Stimulated activated naive B cell treated with anti-CD40 and anti-IgM and Interleukin-4, amounts not matched to agents 10 μg/mL and 1 μg/mL and 100 μg/mL, for 72 hours (primary cell): Measurements from ENCODE around the gene ACSM3.
A peak's percentile ranks its signal among the peaks of the same experiment; 100 is the strongest.
"Not testable (repeated sequence)": the region's sequence is repeated elsewhere in the genome, so short reads cannot be mapped to it uniquely, and the experiment has no call there.

ENCODE experiments used
- ATAC-seq, 2 donors: fragments of 150-1000 bp; cut with Tn5 transposase; replicated peaks; 2 replicates each; pipeline ENCODE4 v1.10.0; 2021; ENCODE audit warnings: moderate library complexity in 1 of 2
- DNase-seq: peaks from one replicate; pipeline ENCODE4 v3.0.0; 2021
- H3K27ac Mint-ChIP-seq: one replicate; pipeline ENCODE4 v1.8.0; 2022; ENCODE audit warnings: mild to moderate bottlenecking, mixed read lengths
- H3K27me3 Mint-ChIP-seq, 2 donors: one replicate each; pipeline ENCODE4 v1.8.0; 2022; ENCODE audit warnings: mixed read lengths in 2 of 2
- H3K36me3 Mint-ChIP-seq, 2 donors: one replicate each; pipeline ENCODE4 v1.8.0; 2022; ENCODE audit warnings: mixed read lengths in 2 of 2, mild to moderate bottlenecking in 1 of 2
- H3K4me1 Mint-ChIP-seq, 2 donors: one replicate each; pipeline ENCODE4 v1.8.0; 2022; ENCODE audit warnings: mixed read lengths in 2 of 2, mild to moderate bottlenecking in 1 of 2
- H3K4me3 Mint-ChIP-seq, 2 donors: one replicate each; pipeline ENCODE4 v1.8.0; 2022; ENCODE audit warnings: mild to moderate bottlenecking in 2 of 2, mixed read lengths in 2 of 2, moderate library complexity in 1 of 2
- H3K9me3 Mint-ChIP-seq, 2 donors: one replicate each; pipeline ENCODE4 v1.8.0; 2022; ENCODE audit warnings: mixed read lengths in 2 of 2, mild to moderate bottlenecking in 1 of 2

The ACSM3 gene

GRCh38 chr16:20763461-20764232 is at the start of gene ACSM3:
ACSM3 (plus strand) TSS chr16:20764014; CDS start chr16:20770035, 6,021 bp downstream.
- DNase-seq (peak; percentile 81), ATAC-seq (peak; percentile 99 to 100)
- peaks cover 7 to 11% of the 10 kb centered on the region in 2 donors for H3K4me1 Mint-ChIP-seq
- peaks cover 4 to 6% of the 10 kb centered on the region in 2 donors for H3K9me3 Mint-ChIP-seq
- H3K27ac Mint-ChIP-seq = peak within 1 kb of the TSS; percentile 92
- H3K4me3 Mint-ChIP-seq = peak within 1 kb of the TSS; percentile 85 to 89
- peaks cover 4 to 8% of the 10 kb centered on the region in 2 donors for H3K36me3 Mint-ChIP-seq
- H3K27me3 Mint-ChIP-seq = no peaks in the 10 kb centered on the region

DNA sequence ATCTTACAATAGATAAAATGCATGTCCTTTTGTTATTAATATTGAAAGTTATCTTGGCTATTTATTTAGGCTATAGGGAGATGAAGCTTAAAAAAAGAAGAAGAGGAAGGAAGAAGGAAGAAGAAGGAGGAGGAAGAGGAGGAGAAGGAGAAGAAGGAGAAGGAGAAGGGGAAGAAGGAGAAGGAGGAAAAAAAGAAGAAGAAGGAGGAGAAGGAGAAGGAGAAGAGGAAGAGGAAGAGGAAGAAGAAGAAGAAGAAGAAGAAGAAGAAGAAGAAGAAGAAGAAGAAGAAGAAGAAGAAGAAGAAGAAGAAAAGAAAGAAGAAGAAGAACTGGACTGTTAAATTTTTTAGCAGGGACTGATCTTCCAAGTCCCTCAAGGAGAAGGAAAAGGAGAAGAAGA is 46.1 kb upstream of the ACSM3 start:
- H3K27ac Mint-ChIP-seq = peak overlapping the region; percentile 37
- not testable (repeated sequence) for H3K4me3 Mint-ChIP-seq, H3K4me1 Mint-ChIP-seq, H3K36me3 Mint-ChIP-seq, H3K9me3 Mint-ChIP-seq, ATAC-seq, H3K27me3 Mint-ChIP-seq, DNase-seq

GRCh38 chr16:20720251-20720650 is 43.6 kb upstream of the ACSM3 start:
- ATAC-seq (no peak), DNase-seq (no peak)
- H3K36me3 Mint-ChIP-seq = peaks cover 0 to 4% of the 10 kb centered on the region in 2 donors
- no peak overlapping the region for H3K4me3 Mint-ChIP-seq
- H3K27me3 Mint-ChIP-seq = no peaks in the 10 kb centered on the region
- no peak overlapping the region for H3K27ac Mint-ChIP-seq
- no peaks in the 10 kb centered on the region for H3K9me3 Mint-ChIP-seq
- peaks cover 0 to 3% of the 10 kb centered on the region in 2 donors for H3K4me1 Mint-ChIP-seq

DNA sequence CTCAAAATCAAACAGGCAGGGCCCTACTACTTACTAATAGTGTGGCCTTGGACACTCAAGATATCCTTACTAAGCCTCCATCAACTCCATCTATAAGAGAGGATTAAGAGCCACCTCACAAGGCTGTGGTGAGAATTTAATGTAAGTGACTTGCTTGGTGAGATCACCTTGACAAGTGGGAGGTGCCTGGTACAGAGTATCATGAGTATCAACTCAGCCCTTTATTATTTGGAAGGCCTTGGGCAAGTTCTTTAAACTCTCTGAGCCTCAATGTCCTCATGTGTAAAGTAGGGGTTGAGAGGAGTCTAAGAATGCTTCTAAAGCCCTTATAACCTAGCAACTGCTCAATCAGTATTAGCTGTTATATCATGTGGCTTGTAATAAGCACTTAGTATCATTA is 37.2 kb upstream of the ACSM3 start:
- H3K27ac Mint-ChIP-seq = no peak overlapping the region
- no peaks in the 10 kb centered on the region for H3K27me3 Mint-ChIP-seq
- no peak overlapping the region for H3K4me3 Mint-ChIP-seq
- H3K4me1 Mint-ChIP-seq = peaks cover 0 to 7% of the 10 kb centered on the region in 2 donors
- peaks cover 0 to 2% of the 10 kb centered on the region in 2 donors for H3K36me3 Mint-ChIP-seq
- DNase-seq (no peak), ATAC-seq (no peak)
- no peaks in the 10 kb centered on the region for H3K9me3 Mint-ChIP-seq

DNA sequence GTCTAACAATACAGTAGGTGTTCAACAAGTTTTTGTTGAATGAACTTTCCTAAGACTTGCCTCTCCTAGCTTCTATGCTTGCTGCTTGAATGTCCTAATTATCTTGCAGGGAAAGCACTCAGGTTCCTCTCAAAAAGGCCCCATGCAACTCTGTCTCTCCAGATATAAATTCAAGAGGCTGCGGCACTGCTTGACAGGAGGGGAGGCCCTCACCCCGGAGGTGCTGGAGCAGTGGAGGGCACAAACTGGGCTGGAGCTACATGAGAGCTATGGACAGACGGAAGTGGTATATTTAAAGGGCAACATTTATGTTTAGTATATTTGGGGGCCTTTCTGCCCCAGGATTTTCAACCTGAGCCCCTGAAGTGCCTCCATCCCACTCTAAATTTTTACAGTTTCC is 36.6 kb upstream of the ACSM3 start:
- Mint-ChIP-seq H3K4me3 (no peak overlapping the region), H3K9me3 (no peaks in the 10 kb centered on the region), H3K36me3 (peaks cover 0 to 2% of the 10 kb centered on the region in 2 donors), H3K27ac (no peak overlapping the region), H3K27me3 (no peaks in the 10 kb centered on the region), H3K4me1 (peaks cover 0 to 7% of the 10 kb centered on the region in 2 donors)
- DNase-seq = no peak
- no peak for ATAC-seq

GRCh38 chr16:20729141-20729540 is 34.7 kb upstream of the ACSM3 start:
- H3K27ac Mint-ChIP-seq = peak overlapping the region; percentile 37
- H3K27me3 Mint-ChIP-seq = no peaks in the 10 kb centered on the region
- peaks cover 4% of the 10 kb centered on the region in 2 donors for H3K36me3 Mint-ChIP-seq
- no peaks in the 10 kb centered on the region for H3K9me3 Mint-ChIP-seq
- H3K4me3 Mint-ChIP-seq = no peak overlapping the region
- no peak for ATAC-seq
- H3K4me1 Mint-ChIP-seq = peaks cover 0 to 7% of the 10 kb centered on the region in 2 donors
- no peak for DNase-seq

DNA sequence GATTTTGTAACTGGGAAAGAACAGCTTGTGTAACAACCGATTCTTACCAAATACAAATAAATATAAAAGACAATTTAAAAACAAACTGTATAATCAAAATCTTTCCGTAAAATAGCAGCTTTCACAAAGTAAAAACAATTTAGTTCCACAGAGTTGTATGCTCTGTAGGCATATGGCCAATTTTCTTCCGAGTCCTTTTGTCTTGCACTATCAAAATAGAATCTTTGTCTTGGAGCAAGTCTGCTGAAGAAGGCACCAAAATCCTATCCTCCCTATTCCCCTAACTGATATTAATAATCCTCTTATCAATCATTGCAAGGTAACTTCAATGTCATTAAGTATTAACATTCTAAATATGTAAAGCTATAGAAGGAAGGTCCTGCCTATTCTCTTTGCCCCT is 29.8 kb upstream of the ACSM3 start:
- ATAC-seq = no peak
- Mint-ChIP-seq H3K4me3 (no peak overlapping the region), H3K9me3 (no peaks in the 10 kb centered on the region), H3K27me3 (no peaks in the 10 kb centered on the region), H3K27ac (no peak overlapping the region), H3K4me1 (peaks cover 6 to 17% of the 10 kb centered on the region in 2 donors), H3K36me3 (peaks cover 23 to 24% of the 10 kb centered on the region in 2 donors)
- DNase-seq = no peak

DNA sequence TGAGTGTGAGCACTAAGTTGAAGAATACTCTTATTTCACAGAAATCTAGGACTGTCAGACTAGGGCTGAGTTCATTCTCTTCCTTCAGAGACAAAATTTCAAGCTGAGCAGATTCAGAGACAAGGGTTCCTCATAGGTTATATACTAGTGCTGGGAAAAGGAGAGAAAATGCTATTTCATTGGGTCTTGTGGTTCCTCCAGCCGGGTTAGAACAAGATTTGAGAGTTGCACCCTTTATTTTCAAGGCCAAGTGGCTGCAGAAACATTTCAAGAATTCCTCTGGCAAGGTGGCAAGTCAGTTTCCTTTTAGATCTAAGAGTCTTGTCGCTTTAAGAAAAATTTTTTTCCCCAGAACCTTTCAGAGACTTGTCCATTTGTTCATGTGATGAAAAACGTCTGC is 29.0 kb upstream of the ACSM3 start:
- Mint-ChIP-seq H3K4me1 (peaks cover 6 to 17% of the 10 kb centered on the region in 2 donors), H3K9me3 (no peaks in the 10 kb centered on the region), H3K36me3 (peaks cover 22 to 24% of the 10 kb centered on the region in 2 donors), H3K27me3 (no peaks in the 10 kb centered on the region), H3K4me3 (no peak overlapping the region), H3K27ac (no peak overlapping the region)
- DNase-seq = no peak
- ATAC-seq = no peak

- peaks cover 21 to 24% of the 10 kb centered on the region in 2 donors for H3K36me3 Mint-ChIP-seq
- H3K27ac Mint-ChIP-seq = no peak overlapping the region
- ATAC-seq = no peak
- H3K9me3 Mint-ChIP-seq = no peaks in the 10 kb centered on the region
- no peak overlapping the region for H3K4me3 Mint-ChIP-seq
- no peaks in the 10 kb centered on the region for H3K27me3 Mint-ChIP-seq
- H3K4me1 Mint-ChIP-seq = peaks cover 6 to 21% of the 10 kb centered on the region in 2 donors
- no peak for DNase-seq
These were observed 28.3 kb upstream of the ACSM3 start for GRCh38 chr16:20735490-20735889.

DNA sequence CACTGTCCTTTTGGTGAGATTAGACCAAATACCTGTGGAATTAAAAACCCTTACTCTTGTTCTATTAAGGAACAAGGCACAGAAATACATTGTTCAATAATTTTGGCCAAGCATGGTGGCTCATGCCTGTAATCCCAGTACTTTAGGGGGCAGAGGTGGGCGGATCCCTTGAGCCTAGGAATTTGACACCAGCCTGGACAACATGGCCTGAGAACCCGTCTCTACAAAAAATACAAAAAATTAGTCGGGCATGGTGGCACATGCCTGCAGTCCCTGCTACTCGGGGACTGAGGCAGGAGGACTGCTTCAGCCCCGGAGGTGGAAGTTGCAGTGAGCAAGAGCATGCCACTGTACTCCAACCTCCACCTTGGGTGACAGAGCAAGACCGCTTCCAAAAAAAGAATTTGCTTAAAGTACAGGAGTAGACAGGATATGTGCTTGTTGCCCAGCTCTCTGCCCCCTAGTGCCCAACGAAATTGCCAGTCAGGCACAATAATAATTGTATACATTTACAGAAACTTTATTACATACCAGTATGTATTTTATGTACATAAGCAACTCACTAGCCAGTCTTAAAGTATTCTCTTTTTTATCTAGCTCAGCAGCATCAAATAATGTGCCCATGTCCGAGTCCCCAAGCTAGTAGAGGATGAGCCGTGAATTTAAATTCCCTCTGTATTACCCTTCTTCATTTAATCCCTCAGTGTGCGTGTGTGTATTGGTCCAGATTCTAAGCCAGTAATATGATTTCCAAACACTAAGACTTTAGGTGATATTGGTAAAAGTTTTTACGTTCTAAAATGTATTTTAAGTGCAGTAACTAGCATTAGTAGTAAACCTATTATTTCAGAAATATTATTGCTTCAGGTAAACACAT is 23.6 kb upstream of the ACSM3 start:
- Mint-ChIP-seq H3K4me3 (peak overlapping the region; percentile 94 to 99), H3K27me3 (no peaks in the 10 kb centered on the region), H3K36me3 (peaks cover 17 to 19% of the 10 kb centered on the region in 2 donors), H3K9me3 (no peaks in the 10 kb centered on the region), H3K27ac (peak overlapping the region; percentile 98), H3K4me1 (peaks cover 9 to 27% of the 10 kb centered on the region in 2 donors)
- DNase-seq = no peak
- ATAC-seq = no peak

- peak; percentile 81 for DNase-seq
These were observed 22.8 kb upstream of the ACSM3 start for GRCh38 chr16:20740901-20741521.

DNA sequence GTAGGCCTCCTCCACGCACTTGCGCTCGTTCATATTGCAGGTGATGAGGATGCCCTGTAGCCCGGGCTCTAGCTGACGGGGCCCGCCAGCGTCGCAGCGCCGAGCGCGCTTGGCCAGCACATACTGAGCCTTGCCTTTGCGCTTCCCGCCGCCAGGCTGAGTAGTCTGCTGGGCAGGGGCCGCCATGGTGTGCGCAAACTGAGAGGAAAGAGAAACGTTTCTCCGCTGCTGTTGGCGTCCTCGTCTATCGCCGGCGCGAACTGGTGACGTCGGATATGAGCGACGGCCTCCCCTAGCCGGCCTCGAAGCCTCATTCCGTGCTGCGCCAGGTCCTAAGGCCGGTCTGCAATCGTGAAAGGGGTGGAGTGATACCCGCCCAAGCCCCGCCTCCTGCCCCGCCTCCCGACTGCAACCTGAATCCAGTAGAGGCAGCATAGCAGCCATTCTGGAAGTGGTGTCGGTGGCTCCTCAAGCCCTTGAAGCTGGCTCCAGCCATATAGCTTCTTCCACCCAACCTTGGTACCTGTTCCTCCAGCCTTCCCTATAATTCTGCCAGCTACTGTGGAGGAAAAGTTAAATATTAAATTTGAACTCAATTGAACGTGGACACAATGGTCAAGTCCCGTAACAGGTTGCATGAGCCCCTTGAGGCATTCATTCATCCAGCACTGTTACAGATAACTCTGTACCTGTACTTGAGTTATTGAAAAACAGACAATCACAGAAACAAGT is 22.1 kb upstream of the ACSM3 start, which contains the start of gene THUMPD1:
THUMPD1 (minus strand) TSS at position 265 of the 732 bp plus-strand sequence; CDS start at position 186, 79 bp downstream.
- ATAC-seq = peak; percentile 95 to 97
- H3K27me3 Mint-ChIP-seq = no peaks in the 10 kb centered on the region
- peak within 1 kb of the TSS; percentile 94 to 99 for H3K4me3 Mint-ChIP-seq
- H3K36me3 Mint-ChIP-seq = peaks cover 8 to 11% of the 10 kb centered on the region in 2 donors
- peak; percentile 91 for DNase-seq
- peaks cover 9 to 22% of the 10 kb centered on the region in 2 donors for H3K4me1 Mint-ChIP-seq
- peak within 1 kb of the TSS; percentile 98 for H3K27ac Mint-ChIP-seq
- peaks cover 0 to 1% of the 10 kb centered on the region in 2 donors for H3K9me3 Mint-ChIP-seq

More at GRCh38 chr16:20740901-20741521, 22.8 kb upstream of the ACSM3 start:
- peak; percentile 86 to 88 for ATAC-seq
- Mint-ChIP-seq H3K36me3 (peaks cover 13 to 15% of the 10 kb centered on the region in 2 donors), H3K9me3 (no peaks in the 10 kb centered on the region), H3K4me1 (peaks cover 9 to 27% of the 10 kb centered on the region in 2 donors), H3K4me3 (peak overlapping the region; percentile 94 to 99), H3K27me3 (no peaks in the 10 kb centered on the region), H3K27ac (peak overlapping the region; percentile 98)

GRCh38 chr16:20743591-20743990 is 20.2 kb upstream of the ACSM3 start:
- Mint-ChIP-seq H3K27me3 (no peaks in the 10 kb centered on the region), H3K36me3 (peaks cover 6 to 11% of the 10 kb centered on the region in 2 donors), H3K9me3 (peaks cover 5 to 10% of the 10 kb centered on the region in 2 donors), H3K4me1 (peaks cover 7 to 21% of the 10 kb centered on the region in 2 donors), H3K4me3 (no peak overlapping the region), H3K27ac (no peak overlapping the region)
- DNase-seq (no peak), ATAC-seq (no peak)
